Coronary artery (tissue), 2 donors: ENCODE measurements around the gene GFER.

Experiments used
- DNase-seq: peaks from one replicate; pipeline ENCODE4 v3.0.0-alpha.2; 2017; ENCODE audit warnings: low spot score
- H3K27ac ChIP-seq, 2 donors: fragments of 200-600 bp; sonication (generic); one replicate each; pipeline ENCODE4 v1.5.1; 2016 to 2019
- H3K4me3 ChIP-seq: fragments of 200-600 bp; sonication (generic); 2 replicates; pipeline ENCODE4 v1.5.1; 2016; ENCODE audit warnings: mild to moderate bottlenecking, moderate library complexity
- TF ChIP-seq, protein P1 (sequence below): fragments of 200-600 bp; sonication (generic); IDR thresholded peaks from one replicate; pipeline ENCODE4 v1.5.1; 2019; ENCODE audit warnings: antibody characterized with exemption

The GFER gene

DNA sequence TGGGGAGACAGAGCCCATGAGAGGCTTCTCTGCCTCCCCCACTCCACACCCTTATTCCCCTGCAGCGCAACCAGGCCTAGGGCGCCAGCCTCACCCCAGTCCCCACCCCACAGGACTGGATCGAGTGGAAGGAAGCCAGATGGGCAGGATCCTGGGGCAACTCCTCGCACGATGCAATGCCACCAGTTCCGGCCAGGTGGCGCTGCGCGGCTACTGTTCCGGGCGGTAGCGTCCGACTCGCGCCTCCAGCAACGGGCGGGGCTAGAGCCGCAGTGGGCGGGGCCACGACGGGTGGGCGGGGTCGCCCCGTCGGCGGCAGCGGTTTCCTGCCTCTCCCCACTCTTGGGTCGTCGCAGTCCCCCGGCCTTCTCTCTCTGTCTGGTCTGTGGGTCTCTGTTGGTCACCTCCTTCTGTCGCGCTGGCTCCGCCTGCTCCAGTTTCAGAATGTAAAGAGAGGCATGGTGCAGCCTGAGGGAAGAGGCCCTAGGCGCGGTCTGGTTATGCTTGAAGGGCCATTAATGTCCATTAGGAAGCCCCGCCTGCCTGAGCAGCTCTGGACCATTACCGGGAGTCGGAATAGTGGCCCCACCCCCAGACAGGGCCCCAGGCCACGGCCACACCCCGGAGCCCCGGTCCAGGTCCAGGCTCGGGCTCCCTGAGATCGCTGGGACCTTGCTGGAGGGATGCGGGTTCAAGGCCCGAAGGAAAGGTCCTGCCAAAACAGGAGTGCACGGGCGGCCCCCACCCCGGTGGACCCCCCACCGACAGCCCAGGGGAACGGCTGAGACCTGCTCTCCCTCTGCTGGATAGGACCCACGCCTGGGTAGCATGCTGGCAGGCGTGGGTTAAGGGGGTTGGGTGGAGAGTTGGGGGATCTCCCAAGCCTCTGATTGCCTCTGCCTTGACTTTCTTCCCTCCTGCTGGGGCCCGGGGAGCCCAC, 39.4 kb downstream of the GFER start:
- TF ChIP-seq, protein P1, sequence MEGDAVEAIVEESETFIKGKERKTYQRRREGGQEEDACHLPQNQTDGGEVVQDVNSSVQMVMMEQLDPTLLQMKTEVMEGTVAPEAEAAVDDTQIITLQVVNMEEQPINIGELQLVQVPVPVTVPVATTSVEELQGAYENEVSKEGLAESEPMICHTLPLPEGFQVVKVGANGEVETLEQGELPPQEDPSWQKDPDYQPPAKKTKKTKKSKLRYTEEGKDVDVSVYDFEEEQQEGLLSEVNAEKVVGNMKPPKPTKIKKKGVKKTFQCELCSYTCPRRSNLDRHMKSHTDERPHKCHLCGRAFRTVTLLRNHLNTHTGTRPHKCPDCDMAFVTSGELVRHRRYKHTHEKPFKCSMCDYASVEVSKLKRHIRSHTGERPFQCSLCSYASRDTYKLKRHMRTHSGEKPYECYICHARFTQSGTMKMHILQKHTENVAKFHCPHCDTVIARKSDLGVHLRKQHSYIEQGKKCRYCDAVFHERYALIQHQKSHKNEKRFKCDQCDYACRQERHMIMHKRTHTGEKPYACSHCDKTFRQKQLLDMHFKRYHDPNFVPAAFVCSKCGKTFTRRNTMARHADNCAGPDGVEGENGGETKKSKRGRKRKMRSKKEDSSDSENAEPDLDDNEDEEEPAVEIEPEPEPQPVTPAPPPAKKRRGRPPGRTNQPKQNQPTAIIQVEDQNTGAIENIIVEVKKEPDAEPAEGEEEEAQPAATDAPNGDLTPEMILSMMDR: peak; percentile 90
- DNase-seq: peak; percentile 92
- Histone ChIP-seq H3K4me3 (peak overlapping the region; percentile 67), H3K27ac (peak overlapping the region in 1 of 2 donors; percentile 75)

DNA sequence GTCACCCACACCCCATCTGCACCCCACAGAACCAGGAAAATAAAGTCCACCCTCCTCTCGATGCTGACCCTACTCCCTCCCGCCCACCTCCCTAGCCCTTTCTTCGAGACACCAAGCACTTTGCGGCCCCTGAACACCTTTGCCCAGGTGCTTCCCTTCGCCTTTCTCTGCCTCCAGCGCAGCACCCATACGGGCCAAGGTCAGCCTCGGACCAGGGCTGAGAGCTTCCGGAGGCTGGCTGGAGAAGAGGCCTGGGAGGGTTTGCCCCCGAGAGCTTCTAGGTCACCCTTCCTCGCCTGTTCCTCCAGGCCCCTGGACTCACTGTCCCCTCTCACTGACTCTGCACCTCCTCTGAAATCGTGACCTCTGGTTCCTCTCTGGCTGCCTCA, 40.0 kb downstream of the GFER start:
- peak overlapping the region; percentile 67 for H3K4me3 ChIP-seq
- TF ChIP-seq, protein P1: no peak
- no peak for DNase-seq
- peak overlapping the region in 1 of 2 donors; percentile 75 for H3K27ac ChIP-seq

DNA sequence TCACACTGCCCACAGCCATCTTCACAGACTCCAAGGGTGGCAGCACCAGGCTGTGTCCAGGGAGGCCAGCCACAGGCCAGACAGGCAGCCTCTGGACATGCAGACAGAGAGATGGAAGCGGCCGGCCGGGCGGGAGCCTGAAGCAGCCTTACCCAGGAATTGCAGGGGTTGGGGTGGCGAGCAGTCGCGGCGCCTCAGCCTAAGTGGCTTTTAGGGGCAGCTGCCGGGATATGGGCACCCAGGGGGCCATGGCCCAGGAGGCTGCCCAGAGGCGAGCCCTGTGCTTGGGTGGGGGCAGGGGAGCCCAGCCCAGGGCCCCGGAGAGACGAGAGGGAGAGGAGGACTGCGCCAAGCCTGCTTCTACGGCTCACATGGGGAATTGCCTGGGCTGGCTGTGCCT, 41.3 kb downstream of the GFER start:
- TF ChIP-seq, protein P1: no peak
- no peak overlapping the region for H3K4me3 ChIP-seq
- no peak overlapping the region for H3K27ac ChIP-seq
- no peak for DNase-seq

DNA sequence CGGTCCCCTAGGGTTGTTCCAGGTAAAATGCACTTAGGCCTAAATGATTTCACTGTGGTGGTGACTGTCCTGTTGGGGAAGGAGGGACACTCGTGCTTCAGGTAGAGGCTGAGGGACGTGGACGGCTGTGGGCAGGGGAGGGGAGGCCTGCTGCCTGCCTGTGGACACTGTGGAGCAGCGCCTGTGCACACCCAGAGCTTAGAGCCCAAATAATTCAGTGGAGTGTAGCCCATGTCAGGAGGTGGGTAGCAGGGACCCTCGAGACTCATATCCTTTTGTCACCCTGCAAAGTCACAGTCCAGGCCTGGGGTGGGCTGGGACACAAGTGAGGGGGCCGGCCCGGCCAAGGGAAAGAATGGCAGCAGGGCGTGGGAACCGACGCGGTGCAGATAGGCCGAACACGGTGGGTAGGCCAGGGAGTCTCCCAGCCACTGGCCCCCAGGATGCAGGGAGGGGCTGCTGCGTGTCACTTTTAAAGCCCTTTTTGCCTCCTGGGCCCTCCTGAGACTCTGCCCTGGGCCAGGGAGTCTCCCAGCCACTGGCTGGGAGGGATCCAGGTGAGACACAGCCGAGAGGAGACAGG, 42.0 kb downstream of the GFER start:
- TF ChIP-seq, protein P1: no peak
- H3K27ac ChIP-seq: peak overlapping the region; percentile 38 to 89
- peak overlapping the region; percentile 91 for H3K4me3 ChIP-seq
- no peak for DNase-seq

DNA sequence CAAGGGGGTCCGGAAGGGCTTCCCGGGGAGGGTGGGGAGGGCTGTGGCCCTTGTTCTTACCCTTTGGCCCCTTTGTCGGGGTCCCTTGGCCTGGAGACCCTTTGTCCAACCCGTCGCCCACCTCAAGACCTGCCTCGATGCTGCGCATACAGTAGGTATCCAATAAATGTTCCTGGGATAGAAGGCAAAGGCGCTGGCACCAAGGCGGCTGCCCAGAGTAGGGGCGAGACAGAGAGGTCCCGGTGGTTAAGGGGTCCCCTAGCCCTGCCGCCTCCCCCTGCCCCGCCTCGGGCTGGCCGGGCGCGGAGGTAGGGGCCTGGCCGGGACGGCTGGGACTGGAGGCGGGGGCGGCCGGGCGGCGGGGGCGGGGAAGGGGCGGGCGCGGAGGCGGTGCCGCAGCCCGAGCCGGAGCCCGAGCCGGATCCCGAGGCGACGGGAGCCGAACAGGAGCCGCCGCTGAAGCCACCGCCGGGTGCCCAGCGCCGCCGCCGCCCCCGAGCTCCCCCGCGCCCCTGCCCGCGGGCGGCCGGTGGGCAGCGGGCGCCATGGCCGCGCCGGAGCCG, 42.5 kb downstream of the GFER start, which contains the start of gene NHERF2:
Gene NHERF2 (plus strand): TSS at position 442 of the 563 bp plus-strand sequence. CDS start 104 bp downstream, at position 546.
- Histone ChIP-seq H3K4me3 (peak within 1 kb of the TSS; percentile 91), H3K27ac (peak within 1 kb of the TSS; percentile 38 to 89)
- TF ChIP-seq, protein P1: no peak
- no peak for DNase-seq

DNA sequence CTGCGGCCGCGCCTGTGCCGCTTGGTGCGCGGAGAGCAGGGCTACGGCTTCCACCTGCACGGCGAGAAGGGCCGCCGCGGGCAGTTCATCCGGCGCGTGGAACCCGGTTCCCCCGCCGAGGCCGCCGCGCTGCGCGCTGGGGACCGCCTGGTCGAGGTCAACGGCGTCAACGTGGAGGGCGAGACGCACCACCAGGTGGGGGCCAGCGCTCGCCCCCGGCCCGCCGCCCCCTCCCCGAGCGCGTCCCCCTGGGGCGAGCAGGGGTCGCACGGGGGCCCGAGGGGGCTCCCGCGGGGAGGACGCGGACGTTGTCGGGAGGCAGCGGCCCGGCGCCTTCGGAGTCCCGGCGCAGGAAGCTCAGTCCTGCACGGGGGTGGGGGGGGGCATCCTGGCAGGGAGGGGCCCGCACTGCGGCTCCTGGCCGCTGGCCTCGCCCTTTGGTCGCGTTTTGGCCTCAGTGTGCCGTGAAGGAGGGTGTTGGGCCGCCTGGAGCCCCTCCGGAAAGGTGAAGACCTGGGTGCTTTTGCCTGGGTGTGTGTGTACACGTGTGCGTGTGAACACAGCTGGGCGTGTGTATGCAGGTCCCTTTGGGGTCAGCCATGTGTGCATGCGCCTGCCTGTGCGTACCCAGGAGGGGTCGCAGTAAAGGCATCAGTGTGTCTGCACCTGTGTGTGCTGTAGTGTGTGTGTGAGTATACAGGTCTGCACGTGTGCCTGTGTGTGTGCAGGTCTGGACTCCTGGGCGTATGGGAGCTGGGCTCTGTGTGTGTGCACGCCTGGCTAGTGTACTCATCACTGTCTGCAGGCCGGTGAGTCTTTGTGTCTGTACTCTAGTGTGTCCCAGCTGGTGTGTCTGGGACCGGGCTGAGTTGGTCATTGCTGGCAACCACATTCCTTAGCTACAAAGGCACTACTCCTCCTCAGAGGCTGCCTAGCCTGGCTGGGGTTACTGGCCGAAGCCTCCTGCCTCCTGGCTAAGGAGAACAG, 43.3 kb downstream of the GFER start:
- no peak for DNase-seq
- TF ChIP-seq, protein P1: no peak
- H3K27ac ChIP-seq: peak overlapping the region in 1 of 2 donors; percentile 89
- peak overlapping the region; percentile 91 for H3K4me3 ChIP-seq
